HG02884 (cell line): ENCODE measurements around the gene RDH13.
"Not testable (repeated sequence)": the region's sequence is repeated elsewhere in the genome, so short reads cannot be mapped to it uniquely, and the experiment has no call there.

Experiments used
- ATAC-seq: cut with Tn5 transposase; IDR thresholded peaks from one replicate; pipeline ENCODE4 v1.9.1; 2021; ENCODE audit warnings: mild to moderate bottlenecking, moderate library complexity; ENCODE audit not compliant: unreplicated experiment

The RDH13 gene

DNA sequence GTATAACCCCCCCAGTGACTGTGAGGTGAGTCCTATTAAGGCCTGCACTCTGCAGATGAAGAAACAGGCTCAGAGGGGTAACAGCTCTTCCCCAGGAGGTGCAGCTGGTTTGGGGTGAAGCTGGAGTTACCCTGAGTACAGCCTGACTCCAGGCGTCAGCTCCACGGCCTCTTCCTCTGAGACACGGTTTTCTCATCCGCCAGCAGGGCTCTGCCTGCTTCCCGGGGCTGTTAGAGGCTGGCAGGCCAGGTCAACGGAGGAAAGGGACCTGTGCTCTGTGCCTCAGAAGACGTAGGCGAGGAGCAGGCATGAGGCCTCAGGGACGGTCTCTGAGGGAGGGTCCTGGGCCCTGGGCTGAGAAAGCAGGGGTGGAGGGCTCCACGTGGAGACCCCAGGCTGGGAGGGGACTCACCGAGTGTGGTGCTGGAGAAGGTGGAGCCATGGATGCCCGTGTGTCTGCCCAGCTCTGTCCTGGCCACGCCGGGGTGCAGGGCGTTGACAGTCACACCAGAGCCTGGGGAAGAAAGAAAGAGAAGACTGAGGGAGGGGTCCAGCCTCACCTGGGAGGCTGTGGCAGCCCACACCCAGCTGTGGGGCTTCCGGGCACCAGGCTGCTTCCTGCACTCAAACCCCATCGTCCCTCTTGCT, 15.8 kb downstream of the RDH13 start:
- ATAC-seq: no peak

DNA sequence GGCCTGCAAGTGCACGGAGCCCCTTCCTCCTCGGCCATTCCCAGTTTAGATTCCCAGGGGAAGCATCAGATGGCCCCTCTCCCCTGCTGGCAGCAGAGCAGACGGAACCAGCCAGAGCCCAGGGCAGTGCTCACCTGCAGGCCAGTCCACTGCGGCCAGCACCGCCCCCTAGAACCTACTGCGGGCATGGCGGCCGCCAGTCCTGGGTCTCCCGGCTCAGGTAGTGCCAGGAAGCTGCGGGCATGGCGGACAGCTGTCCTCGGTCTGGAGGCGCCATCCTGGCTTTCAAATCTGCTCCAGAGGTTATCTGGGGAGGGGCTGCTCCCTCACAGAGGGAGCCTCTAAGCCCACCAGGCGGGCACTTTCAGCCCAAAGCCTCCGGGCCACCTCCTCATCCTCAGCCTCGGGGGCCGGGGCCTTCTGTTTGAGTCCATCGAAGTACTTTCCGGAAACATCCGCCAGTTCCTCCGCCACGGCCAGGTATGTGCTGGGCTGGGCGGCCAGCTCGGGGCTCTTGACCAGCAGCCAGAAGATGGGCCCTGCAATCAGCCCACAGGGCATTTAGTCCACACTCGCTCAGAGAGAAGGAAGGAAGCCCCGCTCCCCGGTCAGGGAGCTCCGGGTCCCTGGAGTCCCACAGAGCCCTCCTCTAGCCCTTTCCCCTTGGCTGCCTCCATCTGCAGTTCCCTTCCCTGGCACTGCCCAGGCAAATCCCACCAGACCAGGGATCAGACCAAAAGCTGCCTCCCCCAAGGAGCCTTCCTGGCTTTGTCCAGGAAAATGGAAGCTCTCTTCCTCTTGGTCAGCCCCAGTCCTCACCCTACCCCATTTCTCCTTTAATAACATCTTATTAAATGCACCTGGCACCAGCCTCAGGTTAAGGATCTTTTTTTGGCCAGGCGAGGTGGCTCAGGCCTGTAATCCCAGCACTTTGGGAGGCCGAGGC, 17.9 kb downstream of the RDH13 start:
- no peak for ATAC-seq

GRCh38 chr19:55044286-55044685, 18.7 kb downstream of the RDH13 start:
- ATAC-seq: no peak

GRCh38 chr19:55042688-55043087, 20.3 kb downstream of the RDH13 start:
- ATAC-seq: no peak

GRCh38 chr19:55042344-55042678, 20.6 kb downstream of the RDH13 start:
- no peak for ATAC-seq

DNA sequence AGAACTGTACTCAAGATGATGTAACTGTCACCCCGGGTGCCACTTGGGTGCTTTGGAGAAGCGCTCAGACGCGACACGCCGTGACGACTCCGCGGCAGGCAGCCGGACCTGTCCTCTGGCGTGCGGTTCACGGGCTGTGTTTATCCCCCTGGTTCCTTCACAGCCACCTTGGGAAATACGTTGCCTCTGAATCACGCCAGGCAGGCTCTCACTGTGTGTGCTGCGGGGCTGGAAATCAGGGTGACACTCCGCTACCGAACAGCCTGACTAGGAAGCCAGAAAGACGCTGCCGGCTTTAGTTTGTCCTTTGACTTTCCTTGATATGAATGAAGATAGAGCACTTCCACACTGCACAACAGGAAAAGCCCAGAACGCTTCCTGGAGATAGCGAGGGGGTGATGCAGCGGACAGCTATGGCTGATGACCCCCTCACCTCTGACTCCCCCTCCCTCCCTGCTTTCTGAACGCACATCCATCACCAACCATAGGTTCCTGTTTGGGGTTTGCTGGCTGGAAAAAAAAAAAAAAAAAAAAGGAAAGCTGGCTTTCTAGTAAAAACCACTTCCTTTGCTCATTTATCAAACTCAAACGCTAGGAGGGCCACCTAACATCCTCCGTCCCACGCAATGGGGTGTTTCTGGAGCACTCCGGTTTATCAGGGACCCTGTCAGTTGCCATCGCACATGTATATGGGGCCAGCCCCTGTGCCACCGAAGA, 21.2 kb downstream of the RDH13 start:
- no peak for ATAC-seq

GRCh38 chr19:55041244-55041626, 21.7 kb downstream of the RDH13 start:
- no peak for ATAC-seq

GRCh38 chr19:55040654-55041053, 22.3 kb downstream of the RDH13 start:
- ATAC-seq: not testable (repeated sequence)

- ATAC-seq: not testable (repeated sequence)
These were observed 25.3 kb downstream of the RDH13 start for GRCh38 chr19:55037603-55038002.

DNA sequence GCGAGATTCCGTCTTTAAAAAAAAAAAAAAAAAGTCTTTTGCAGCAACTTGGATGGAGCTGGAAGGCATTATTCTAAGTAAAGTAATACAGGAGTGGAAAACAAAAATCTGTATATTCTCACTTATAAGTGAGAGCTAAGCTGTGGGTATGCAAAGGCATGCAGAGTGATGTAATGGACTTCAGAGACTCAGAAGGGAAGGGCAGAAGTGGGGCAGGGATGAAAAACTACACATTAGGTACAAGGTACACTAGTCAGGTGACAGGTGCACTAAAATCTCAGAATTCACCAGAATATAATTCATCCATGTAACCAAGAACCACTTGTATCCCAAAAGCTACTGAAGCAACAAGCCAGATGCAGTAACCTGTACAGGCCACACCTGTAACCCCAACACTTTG, 26.9 kb downstream of the RDH13 start:
- no peak for ATAC-seq

DNA sequence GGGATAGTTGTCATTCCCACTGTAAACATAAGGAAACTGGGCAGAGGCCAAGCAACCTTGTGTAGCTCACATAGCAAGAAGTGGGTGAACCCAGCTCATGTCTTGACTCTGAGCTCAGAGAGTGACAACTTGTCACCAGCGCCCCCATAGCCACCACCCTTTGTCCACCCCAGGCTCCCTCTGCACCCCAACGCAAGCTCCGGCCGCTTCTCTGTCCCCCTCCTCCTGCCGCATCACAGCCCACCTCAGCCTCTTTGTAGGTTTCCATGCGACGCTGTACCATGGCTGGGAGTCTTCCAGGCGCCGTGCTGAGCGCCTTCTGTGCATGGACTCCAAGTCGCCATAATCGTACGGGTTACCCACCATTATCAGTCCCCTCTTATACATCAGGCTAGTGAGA, 28.2 kb downstream of the RDH13 start:
- no peak for ATAC-seq

- not testable (repeated sequence) for ATAC-seq
These were observed 29.8 kb downstream of the RDH13 start for GRCh38 chr19:55032976-55033643.

GRCh38 chr19:55032170-55032800, 30.7 kb downstream of the RDH13 start:
- ATAC-seq: no peak

DNA sequence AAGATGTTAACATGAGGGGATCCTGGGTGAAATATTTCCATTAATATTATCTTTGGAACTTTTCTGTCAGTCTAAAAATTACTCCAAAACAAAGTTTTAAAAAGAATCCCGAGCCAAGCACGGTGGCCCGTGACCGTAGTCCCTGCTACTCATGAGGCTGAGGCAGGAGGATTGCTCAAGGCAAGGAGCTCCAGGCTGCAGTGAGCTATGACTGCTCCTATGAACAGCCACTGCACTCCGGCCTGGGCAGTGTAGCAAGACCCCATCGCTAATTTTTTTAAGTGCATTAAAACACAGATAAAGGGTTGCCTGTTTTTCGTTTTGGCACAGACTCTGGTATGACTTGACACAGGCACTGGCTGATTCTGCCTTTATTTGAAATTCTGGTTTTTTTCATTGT, 31.8 kb downstream of the RDH13 start:
- ATAC-seq: no peak

- no peak for ATAC-seq
These were observed 34.2 kb downstream of the RDH13 start for GRCh38 chr19:55028757-55029156.

DNA sequence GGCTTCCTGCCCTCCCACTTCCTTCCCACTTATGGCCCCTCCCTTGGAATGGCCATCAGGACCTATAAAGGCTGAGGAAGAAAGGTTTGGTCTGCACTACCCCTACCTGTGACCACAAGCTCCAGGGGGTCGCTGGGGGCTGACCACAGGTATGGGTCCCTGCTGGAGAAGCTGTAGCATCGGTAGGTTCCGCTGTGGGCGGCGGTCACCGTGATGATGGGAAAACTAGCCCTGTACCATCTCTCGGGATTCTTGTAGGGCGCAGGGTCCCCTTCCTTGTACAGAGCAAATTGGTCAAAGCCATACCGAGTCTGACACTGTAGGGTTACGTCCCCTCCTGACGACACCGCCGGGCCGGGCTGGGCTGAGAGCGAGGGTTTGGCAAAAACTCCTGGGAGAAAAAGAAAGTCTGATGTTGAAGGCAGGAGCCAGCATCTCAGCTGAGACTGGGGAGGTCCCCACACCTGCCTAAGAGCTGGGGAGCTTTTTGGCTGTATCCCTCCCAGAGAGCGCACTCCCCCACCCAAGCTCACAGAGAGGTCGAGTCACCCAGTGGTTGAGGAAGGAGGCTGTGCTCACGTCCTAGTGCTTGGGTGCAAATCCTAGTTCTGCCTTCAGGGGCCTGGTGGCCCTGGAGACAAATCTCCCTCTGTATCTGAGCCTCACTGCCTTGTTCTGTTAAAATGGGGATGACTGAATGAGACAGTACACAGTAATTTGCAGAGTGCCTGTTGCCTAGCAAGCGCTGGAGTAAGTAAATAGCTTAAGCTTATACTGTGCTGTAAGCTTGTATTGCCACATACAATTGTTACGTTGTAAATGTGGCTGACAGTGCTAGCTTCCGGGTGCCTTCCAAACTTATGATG, 35.2 kb downstream of the RDH13 start:
- ATAC-seq: no peak

- not testable (repeated sequence) for ATAC-seq
These were observed 35.8 kb downstream of the RDH13 start for GRCh38 chr19:55027140-55027471.

- no peak for ATAC-seq
These were observed 38.8 kb downstream of the RDH13 start for GRCh38 chr19:55024111-55024510.

- ATAC-seq: not testable (repeated sequence)
These were observed 42.6 kb downstream of the RDH13 start for GRCh38 chr19:55020351-55020750.

- ATAC-seq: no peak
These were observed 44.3 kb downstream of the RDH13 start for GRCh38 chr19:55018633-55019032.
